CD14-positive monocyte (primary cell): ENCODE results near the gene EXOC3L4. TPM values are rescaled to one million over a fixed set of nuclear protein-coding genes. Genes with fewer than 3 reads are reported as not detected.

Experiments used
- DNase-seq, 3 donors: peaks; one replicate each; pipeline ENCODE4 v3.0.0-alpha.2; 2011 to 2022
- H2AFZ ChIP-seq: 2 replicates; pipeline ENCODE4 v1.6.0; 2012; ENCODE audit warnings: mild to moderate bottlenecking, low read depth, low read length, inconsistent platforms; ENCODE audit not compliant: insufficient read depth, poor library complexity, severe bottlenecking
- H3K27ac ChIP-seq, 2 donors: 1 replicate in 1 of 2; 2 replicates in 1 of 2; pipeline ENCODE4 v1.5.1; 2012 to 2013; ENCODE audit warnings: low read length in 2 of 2, control low read depth in 1 of 2, inconsistent platforms in 1 of 2, low read depth in 1 of 2, mild to moderate bottlenecking in 1 of 2
- H3K27me3 ChIP-seq, 2 donors: one replicate each; pipeline versions ENCODE4 v1.6.0 to v1.6.1; 2011 to 2013; ENCODE audit warnings: low read length in 2 of 2; ENCODE audit not compliant: control insufficient read depth in 2 of 2, insufficient read depth in 2 of 2
- H3K36me3 ChIP-seq, 2 donors: replicated peaks in 1 of 2; 1 replicate in 1 of 2; 2 replicates in 1 of 2; pipeline versions ENCODE4 v1.5.1 to v1.6.1; 2012 to 2013; ENCODE audit warnings: low read length in 2 of 2, control low read depth in 1 of 2, inconsistent platforms in 1 of 2, mild to moderate bottlenecking in 1 of 2; ENCODE audit not compliant: insufficient read depth in 2 of 2, control insufficient read depth in 1 of 2
- H3K4me1 ChIP-seq, 2 donors: 1 replicate in 1 of 2; 2 replicates in 1 of 2; pipeline versions ENCODE4 v1.5.1 to v1.6.1; 2012 to 2013; ENCODE audit warnings: low read length in 2 of 2, control low read depth in 1 of 2, inconsistent platforms in 1 of 2, mild to moderate bottlenecking in 1 of 2, moderate library complexity in 1 of 2; ENCODE audit not compliant: insufficient read depth in 2 of 2, control insufficient read depth in 1 of 2
- H3K4me2 ChIP-seq: replicated peaks from 2 replicates; pipeline ENCODE3; 2012; ENCODE audit warnings: low read length, moderate library complexity, mild to moderate bottlenecking; ENCODE audit not compliant: poor library complexity, severe bottlenecking; ENCODE audit errors: extremely low read depth
- H3K4me3 ChIP-seq, 3 experiments: fragments of 200-600 bp in 1 of 3; sonication (generic) in 1 of 3; replicated peaks in 1 of 3; 1 replicate in 2 of 3; 2 replicates in 1 of 3; pipeline ENCODE4 v1.5.1; 2011 to 2013; ENCODE audit warnings: low read length in 3 of 3, mild to moderate bottlenecking in 3 of 3, control low read depth in 2 of 3, low read depth in 2 of 3, inconsistent platforms in 1 of 3, moderate library complexity in 1 of 3
- H3K79me2 ChIP-seq: 2 replicates; pipeline ENCODE4 v1.6.0; 2012; ENCODE audit warnings: mild to moderate bottlenecking, control low read depth, inconsistent platforms, low read length, moderate library complexity; ENCODE audit not compliant: insufficient read depth
- H3K9ac ChIP-seq: 2 replicates; pipeline ENCODE4 v1.6.0; 2017; ENCODE audit warnings: low read length, mild to moderate bottlenecking; ENCODE audit not compliant: insufficient read depth, poor library complexity, severe bottlenecking
- H3K9me3 ChIP-seq, 2 donors: replicated peaks in 1 of 2; 1 replicate in 1 of 2; 2 replicates in 1 of 2; pipeline versions ENCODE4 v1.5.1 to v1.6.1; 2012 to 2013; ENCODE audit warnings: low read length in 2 of 2, control low read depth in 1 of 2; ENCODE audit not compliant: control insufficient read depth in 1 of 2, insufficient read depth in 1 of 2
- H4K20me1 ChIP-seq: 2 replicates; pipeline ENCODE4 v1.6.0; 2012; ENCODE audit warnings: mild to moderate bottlenecking, low read length, control low read depth, moderate library complexity; ENCODE audit not compliant: insufficient read depth
- H3K27ac Mint-ChIP-seq, 7 donors: one replicate each; pipeline ENCODE4 v1.8.0; 2020; ENCODE audit warnings: mild to moderate bottlenecking in 7 of 7, mixed read lengths in 7 of 7, moderate library complexity in 6 of 7, inconsistent platforms in 2 of 7
- H3K27me3 Mint-ChIP-seq, 3 donors: one replicate each; pipeline ENCODE4 v1.8.0; 2021 to 2022; ENCODE audit warnings: low read depth in 3 of 3, mild to moderate bottlenecking in 3 of 3, mixed read lengths in 3 of 3, moderate library complexity in 3 of 3, inconsistent platforms in 1 of 3
- H3K36me3 Mint-ChIP-seq, 2 donors: one replicate each; pipeline ENCODE4 v1.8.0; 2020; ENCODE audit warnings: mixed read lengths in 2 of 2, inconsistent platforms in 1 of 2, mild to moderate bottlenecking in 1 of 2
- H3K4me1 Mint-ChIP-seq: one replicate; pipeline ENCODE4 v1.8.0; 2020; ENCODE audit warnings: mild to moderate bottlenecking, mixed read lengths
- H3K4me3 Mint-ChIP-seq, 2 donors: one replicate each; pipeline ENCODE4 v1.8.0; 2020; ENCODE audit warnings: mild to moderate bottlenecking in 2 of 2, mixed read lengths in 2 of 2, moderate library complexity in 1 of 2
- H3K9me3 Mint-ChIP-seq, 7 donors: one replicate each; pipeline ENCODE4 v1.8.0; 2020 to 2022; ENCODE audit warnings: mixed read lengths in 7 of 7, mild to moderate bottlenecking in 6 of 7, moderate library complexity in 6 of 7, inconsistent platforms in 2 of 7
- CTCF ChIP-seq: fragments of 200-600 bp; IDR thresholded peaks from one replicate; pipeline ENCODE4 v1.8.0; 2022; ENCODE audit warnings: antibody characterized with exemption, mild to moderate bottlenecking
- WGBS: methylation state at CpG from one replicate; pipeline ENCODE4 v1.1.5; 2013; ENCODE audit warnings: missing lambda C conversion rate; ENCODE audit not compliant: insufficient coverage; 5-methylcytosine and 5-hydroxymethylcytosine counted together
- intact Hi-C, 2 donors: fragments of 100-400 bp; cut with micrococcal nuclease; formaldehyde crosslinking; loops; one replicate each; pipeline versions ENCODE4 v1.15.0 to v1.15.1; 2023
- polyA plus RNA-seq, 3 donors: library from polyadenylated mRNA; depleted of rRNA in 1 of 3; unstranded in 2 of 3; stranded (reverse) in 1 of 3; fragments of 300-500 nt in 2 of 3; fragments of >200 nt in 1 of 3; fragmentation: Illumina TruSeq in 2 of 3; gene quantifications; 1 replicate in 2 of 3; 2 replicates in 1 of 3; pipeline ENCODE4 v1.2.3, GENCODE V29; 2012 to 2021

Gene EXOC3L4
- polyA plus RNA-seq, 3 donors, result 0.17 TPM; not detected in 2

- DNase-seq, result peak in 1 of 3 donors; percentile 19
- peak overlapping the region; percentile 40 for H3K9ac ChIP-seq
- H3K79me2 ChIP-seq, result no peaks in the 10 kb centered on the region
- Mint-ChIP-seq H3K4me1 (peaks cover 26% of the 10 kb centered on the region), H3K27me3 (peaks cover 49 to 62% (median 55%) of the 10 kb centered on the region in 3 donors), H3K4me3 (peak overlapping the region; percentile 81 to 88), H3K9me3 (peaks cover 0 to 9% (median 2%) of the 10 kb centered on the region in 7 donors), H3K27ac (no peak overlapping the region), H3K36me3 (peaks cover 5 to 12% of the 10 kb centered on the region in 2 donors)
- peaks cover 33% of the 10 kb centered on the region for H4K20me1 ChIP-seq
- no peak for TF ChIP-seq CTCF
- intact Hi-C loops, result no loop called here
- no peaks in the 10 kb centered on the region for H3K9me3 ChIP-seq
- peaks cover 20 to 22% of the 10 kb centered on the region in 2 donors for H3K4me1 ChIP-seq
- no peak overlapping the region for H3K27ac ChIP-seq
- H3K27me3 ChIP-seq, result peaks cover 17 to 66% of the 10 kb centered on the region in 2 donors
- H3K4me2 ChIP-seq, result peak overlapping the region; percentile 85
- no peaks in the 10 kb centered on the region for H3K36me3 ChIP-seq
- WGBS, result under 1% methylated on average over 53 of the region's 53 CpGs
- peak overlapping the region; percentile 44 to 80 (median 72) for H3K4me3 ChIP-seq
- H2AFZ ChIP-seq, result peak overlapping the region; percentile 78
Observed at GRCh38 chr14:103057028-103057371, 37.5 kb upstream of the EXOC3L4 start.

GRCh38 chr14:103057372-103058163, 37.0 kb upstream of the EXOC3L4 start, which contains the start of gene CDC42BPB:
Gene CDC42BPB, minus strand, starts transcription at chr14:103057549. Its CDS starts 376 bp downstream, at chr14:103057173.
- H3K36me3 ChIP-seq, result no peaks in the 10 kb centered on the region
- Mint-ChIP-seq H3K36me3 (peaks cover 5 to 12% of the 10 kb centered on the region in 2 donors), H3K27ac (peak within 1 kb of the TSS in 3 of 7 donors; percentile 35 to 79 (median 61)), H3K4me1 (peaks cover 23% of the 10 kb centered on the region), H3K27me3 (peaks cover 46 to 61% (median 57%) of the 10 kb centered on the region in 3 donors), H3K9me3 (peaks cover 0 to 6% (median 2%) of the 10 kb centered on the region in 7 donors), H3K4me3 (peak within 1 kb of the TSS; percentile 81 to 88)
- WGBS, result under 1% methylated on average over 102 of the region's 113 CpGs
- DNase-seq, result peak; percentile 60 to 78 (median 73)
- peak within 1 kb of the TSS; percentile 44 to 80 (median 78) for H3K4me3 ChIP-seq
- H3K4me1 ChIP-seq, result peaks cover 16 to 22% of the 10 kb centered on the region in 2 donors
- H3K9ac ChIP-seq, result peak within 1 kb of the TSS; percentile 49
- no peak within 1 kb of the TSS for H3K27ac ChIP-seq
- intact Hi-C loops, result no loop called here
- H3K4me2 ChIP-seq, result peak within 1 kb of the TSS; percentile 86
- peaks cover 17 to 66% of the 10 kb centered on the region in 2 donors for H3K27me3 ChIP-seq
- no peaks in the 10 kb centered on the region for H3K79me2 ChIP-seq
- TF ChIP-seq CTCF, result no peak
- H4K20me1 ChIP-seq, result peaks cover 28% of the 10 kb centered on the region
- H3K9me3 ChIP-seq, result no peaks in the 10 kb centered on the region
- H2AFZ ChIP-seq, result peak within 1 kb of the TSS; percentile 81
